Lower leg skin (tissue), 3 donors: ENCODE measurements around the gene GRIN2D.

Source experiments
- POLR2A ChIP-seq, 2 donors: fragments of 450-650 bp; IDR thresholded peaks; one replicate each; pipeline ENCODE4 v1.6.1; 2016 to 2017; ENCODE audit warnings: antibody characterized with exemption in 2 of 2, mild to moderate bottlenecking in 1 of 2, moderate library complexity in 1 of 2
- TF ChIP-seq, protein P1 (sequence below), 3 donors: fragments of 450-650 bp; IDR thresholded peaks; one replicate each; pipeline ENCODE4 v1.5.1; 2016; ENCODE audit warnings: antibody characterized with exemption in 3 of 3, mild to moderate bottlenecking in 3 of 3, moderate library complexity in 2 of 3

DNA sequence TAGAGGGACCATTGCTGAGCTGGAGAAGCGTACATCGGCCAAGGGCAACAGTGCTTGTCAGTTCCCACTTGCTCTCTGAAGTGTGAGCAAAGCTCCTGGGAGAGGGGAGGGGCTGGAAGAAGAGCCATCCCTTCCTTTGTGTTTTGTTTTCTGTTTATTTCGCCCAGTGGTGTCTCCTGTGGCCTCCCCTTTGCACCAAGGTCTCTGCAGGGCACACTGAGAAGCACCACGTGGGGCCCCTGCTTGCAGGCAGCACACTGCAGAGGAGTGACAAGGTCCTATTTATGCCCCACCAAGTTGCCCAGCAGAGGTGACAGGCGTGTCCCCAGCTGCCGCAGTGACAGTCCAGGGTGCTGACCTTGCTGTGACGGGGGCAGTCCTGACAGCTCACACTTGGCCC, 24.0 kb downstream of the GRIN2D start:
- TF ChIP-seq, protein P1, sequence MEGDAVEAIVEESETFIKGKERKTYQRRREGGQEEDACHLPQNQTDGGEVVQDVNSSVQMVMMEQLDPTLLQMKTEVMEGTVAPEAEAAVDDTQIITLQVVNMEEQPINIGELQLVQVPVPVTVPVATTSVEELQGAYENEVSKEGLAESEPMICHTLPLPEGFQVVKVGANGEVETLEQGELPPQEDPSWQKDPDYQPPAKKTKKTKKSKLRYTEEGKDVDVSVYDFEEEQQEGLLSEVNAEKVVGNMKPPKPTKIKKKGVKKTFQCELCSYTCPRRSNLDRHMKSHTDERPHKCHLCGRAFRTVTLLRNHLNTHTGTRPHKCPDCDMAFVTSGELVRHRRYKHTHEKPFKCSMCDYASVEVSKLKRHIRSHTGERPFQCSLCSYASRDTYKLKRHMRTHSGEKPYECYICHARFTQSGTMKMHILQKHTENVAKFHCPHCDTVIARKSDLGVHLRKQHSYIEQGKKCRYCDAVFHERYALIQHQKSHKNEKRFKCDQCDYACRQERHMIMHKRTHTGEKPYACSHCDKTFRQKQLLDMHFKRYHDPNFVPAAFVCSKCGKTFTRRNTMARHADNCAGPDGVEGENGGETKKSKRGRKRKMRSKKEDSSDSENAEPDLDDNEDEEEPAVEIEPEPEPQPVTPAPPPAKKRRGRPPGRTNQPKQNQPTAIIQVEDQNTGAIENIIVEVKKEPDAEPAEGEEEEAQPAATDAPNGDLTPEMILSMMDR (IDR thresholded peaks at IDR 0.05) = no peak
- TF ChIP-seq POLR2A (IDR thresholded peaks at IDR 0.05) = no peak
